Measurements from ENCODE around the gene ENOX1. TPM values are rescaled to one million over a fixed set of nuclear protein-coding genes. Genes with fewer than 3 reads are reported as not detected.

Gene ENOX1
- total and polyA plus RNA-seq, 8 donors = 0.23 to 2.0 (median 0.94) TPM

- DNase-seq = no peak
- Histone ChIP-seq H3K27ac (no peak overlapping the region), H3K4me1 (peaks cover 0 to 3% (median 0%) of the 10 kb centered on the region in 3 donors), H3K27me3 (no peaks in the 10 kb centered on the region), H3K36me3 (no peaks in the 10 kb centered on the region), H3K4me3 (no peak overlapping the region), H3K9me3 (no peaks in the 10 kb centered on the region)
- intact Hi-C loops (cut with DNase I) = no loop called here
- FAIRE-seq = no peak
- ATAC-seq = peak in 1 of 4 donors; percentile 15
- TF ChIP-seq, protein P1, sequence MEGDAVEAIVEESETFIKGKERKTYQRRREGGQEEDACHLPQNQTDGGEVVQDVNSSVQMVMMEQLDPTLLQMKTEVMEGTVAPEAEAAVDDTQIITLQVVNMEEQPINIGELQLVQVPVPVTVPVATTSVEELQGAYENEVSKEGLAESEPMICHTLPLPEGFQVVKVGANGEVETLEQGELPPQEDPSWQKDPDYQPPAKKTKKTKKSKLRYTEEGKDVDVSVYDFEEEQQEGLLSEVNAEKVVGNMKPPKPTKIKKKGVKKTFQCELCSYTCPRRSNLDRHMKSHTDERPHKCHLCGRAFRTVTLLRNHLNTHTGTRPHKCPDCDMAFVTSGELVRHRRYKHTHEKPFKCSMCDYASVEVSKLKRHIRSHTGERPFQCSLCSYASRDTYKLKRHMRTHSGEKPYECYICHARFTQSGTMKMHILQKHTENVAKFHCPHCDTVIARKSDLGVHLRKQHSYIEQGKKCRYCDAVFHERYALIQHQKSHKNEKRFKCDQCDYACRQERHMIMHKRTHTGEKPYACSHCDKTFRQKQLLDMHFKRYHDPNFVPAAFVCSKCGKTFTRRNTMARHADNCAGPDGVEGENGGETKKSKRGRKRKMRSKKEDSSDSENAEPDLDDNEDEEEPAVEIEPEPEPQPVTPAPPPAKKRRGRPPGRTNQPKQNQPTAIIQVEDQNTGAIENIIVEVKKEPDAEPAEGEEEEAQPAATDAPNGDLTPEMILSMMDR (IDR thresholded peaks at IDR 0.05) = no peak
- WGBS, 2 donors = 62 to 64% methylated on average over 1 of the region's 1 CpG
Measured at GRCh38 chr13:43446126-43446525, 340.6 kb downstream of the ENOX1 start.

DNA sequence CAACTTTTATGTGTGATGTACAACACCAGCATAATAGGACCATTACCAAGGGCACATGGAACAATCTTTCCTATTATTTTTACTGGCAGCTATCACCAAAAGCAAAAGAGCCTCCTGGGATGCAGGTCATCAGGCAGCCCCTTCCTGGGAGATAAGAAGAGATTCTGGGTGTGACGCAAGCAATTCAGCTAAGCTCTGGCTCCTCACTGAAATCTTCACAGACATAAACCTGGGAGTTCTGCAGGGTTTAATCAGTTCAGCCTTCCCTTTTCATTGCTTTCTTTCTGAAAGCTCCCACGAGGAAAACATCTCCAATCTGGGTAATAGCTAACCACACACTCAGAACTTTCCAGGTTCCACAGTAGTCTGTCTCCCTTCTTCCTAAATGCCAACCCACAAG lies 341.1 kb downstream of the ENOX1 start:
- ATAC-seq = no peak
- Histone ChIP-seq H3K4me3 (no peak overlapping the region), H3K36me3 (no peaks in the 10 kb centered on the region), H3K27ac (no peak overlapping the region), H3K9me3 (no peaks in the 10 kb centered on the region), H3K27me3 (no peaks in the 10 kb centered on the region), H3K4me1 (peaks cover 0 to 3% (median 0%) of the 10 kb centered on the region in 3 donors)
- FAIRE-seq = no peak
- 62 to 64% methylated on average over 2 of the region's 2 CpGs for WGBS, 2 donors
- no peak for DNase-seq
- TF ChIP-seq, protein P1 (IDR thresholded peaks at IDR 0.05) = no peak
- intact Hi-C loops (cut with DNase I) = no loop called here

- FAIRE-seq = no peak
- DNase-seq = no peak
- WGBS, 2 donors = 84% methylated on average over 4 of the region's 4 CpGs
- Histone ChIP-seq H3K4me3 (no peak overlapping the region), H3K4me1 (peaks cover 0 to 3% (median 0%) of the 10 kb centered on the region in 3 donors), H3K36me3 (no peaks in the 10 kb centered on the region), H3K27ac (no peak overlapping the region), H3K27me3 (no peaks in the 10 kb centered on the region), H3K9me3 (no peaks in the 10 kb centered on the region)
- TF ChIP-seq, protein P1 (IDR thresholded peaks at IDR 0.05) = no peak
- ATAC-seq = no peak
- intact Hi-C loops (cut with DNase I) = no loop called here
Measured at GRCh38 chr13:43444081-43444480, 342.7 kb downstream of the ENOX1 start.

DNA sequence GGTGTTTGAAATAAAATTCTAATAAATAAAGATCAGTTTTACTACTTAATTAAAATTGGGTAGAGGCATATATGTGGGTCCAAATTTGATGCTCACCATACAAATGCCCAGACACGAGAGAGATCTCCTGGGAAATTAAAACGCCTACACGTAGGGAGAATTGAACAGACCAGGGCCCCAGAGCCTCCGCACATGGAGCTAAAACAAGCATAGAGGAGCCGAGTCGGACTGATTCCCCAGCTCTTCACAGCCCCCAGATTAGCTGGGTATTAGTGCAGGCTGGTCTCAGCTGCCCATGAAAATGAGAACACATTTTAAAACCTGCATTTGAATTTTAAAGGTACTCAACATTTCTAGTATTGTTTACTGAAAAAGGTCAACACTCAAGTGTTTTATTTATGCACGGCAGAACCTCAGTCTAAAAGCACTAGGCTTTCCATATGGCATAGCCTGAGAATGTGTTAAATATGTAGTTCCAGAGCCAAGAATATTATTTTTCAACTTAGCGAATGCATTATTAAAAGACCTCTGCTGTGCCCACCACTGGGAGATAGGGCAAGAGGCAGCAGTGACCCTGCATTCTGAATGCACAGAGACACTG lies 344.8 kb downstream of the ENOX1 start:
- WGBS, 2 donors = 83 to 94% methylated on average over 8 of the region's 8 CpGs
- H3K27ac ChIP-seq = no peak overlapping the region
- DNase-seq (no peak), ATAC-seq (no peak), FAIRE-seq (no peak)
- H3K4me3 ChIP-seq = no peak overlapping the region
- no peaks in the 10 kb centered on the region for H3K9me3 ChIP-seq
- no peaks in the 10 kb centered on the region for H3K36me3 ChIP-seq
- no peaks in the 10 kb centered on the region for H3K4me1 ChIP-seq
- intact Hi-C loops (cut with DNase I) = no loop called here
- TF ChIP-seq, protein P1 (IDR thresholded peaks at IDR 0.05) = no peak
- H3K27me3 ChIP-seq = no peaks in the 10 kb centered on the region

DNA sequence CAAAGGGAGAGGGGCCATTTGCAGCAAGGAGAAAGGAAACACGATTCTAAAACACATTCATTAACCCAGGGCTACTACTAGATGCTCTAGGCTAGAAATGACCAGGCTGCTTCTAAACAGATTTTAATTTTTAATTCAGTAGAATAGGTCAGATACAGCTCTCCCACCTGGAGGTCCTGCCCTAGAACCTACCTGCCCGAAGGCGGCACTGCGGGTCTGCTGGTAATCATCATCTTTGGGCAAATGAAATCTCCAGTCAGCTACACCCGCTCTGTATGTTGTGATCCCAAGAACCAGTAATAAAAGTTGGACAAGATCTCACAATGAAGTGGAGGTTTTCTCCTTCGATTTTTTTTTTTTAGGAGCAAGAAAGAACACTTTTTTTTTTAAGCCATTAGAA lies 345.3 kb downstream of the ENOX1 start:
- ATAC-seq = no peak
- H3K4me3 ChIP-seq = no peak overlapping the region
- TF ChIP-seq, protein P1 (IDR thresholded peaks at IDR 0.05) = no peak
- no peaks in the 10 kb centered on the region for H3K4me1 ChIP-seq
- H3K27ac ChIP-seq = no peak overlapping the region
- no peaks in the 10 kb centered on the region for H3K27me3 ChIP-seq
- H3K9me3 ChIP-seq = no peaks in the 10 kb centered on the region
- no peaks in the 10 kb centered on the region for H3K36me3 ChIP-seq
- no peak for DNase-seq
- intact Hi-C loops (cut with DNase I) = no loop called here
- no peak for FAIRE-seq
- WGBS, 2 donors = 67 to 71% methylated on average over 6 of the region's 6 CpGs
